Endothelial cell (in vitro differentiated cells): Measurements from ENCODE around the gene REC8. TPM values are rescaled to one million over a fixed set of nuclear protein-coding genes. Genes with fewer than 3 reads are reported as not detected.
A peak's percentile ranks its signal among the peaks of the same experiment; 100 is the strongest.

Experiments used
- DNase-seq: peaks from one replicate; pipeline ENCODE4 v3.0.0; 2021; ENCODE audit warnings: low spot score
- H3K27ac Mint-ChIP-seq: one replicate; pipeline ENCODE4 v1.8.0; 2021; ENCODE audit warnings: mixed read lengths, inconsistent platforms; ENCODE audit not compliant: unreplicated experiment
- H3K27me3 Mint-ChIP-seq: one replicate; pipeline ENCODE4 v1.8.0; 2021; ENCODE audit warnings: mild to moderate bottlenecking, moderate library complexity, mixed read lengths, inconsistent platforms; ENCODE audit not compliant: unreplicated experiment
- H3K36me3 Mint-ChIP-seq: one replicate; pipeline ENCODE4 v1.8.0; 2021; ENCODE audit warnings: mild to moderate bottlenecking, low read depth, mixed read lengths, inconsistent platforms; ENCODE audit not compliant: unreplicated experiment
- H3K4me1 Mint-ChIP-seq: one replicate; pipeline ENCODE4 v1.8.0; 2021; ENCODE audit warnings: mild to moderate bottlenecking, mixed read lengths, inconsistent platforms; ENCODE audit not compliant: unreplicated experiment
- H3K4me3 Mint-ChIP-seq: one replicate; pipeline ENCODE4 v1.8.0; 2021; ENCODE audit warnings: mild to moderate bottlenecking, mixed read lengths, inconsistent platforms; ENCODE audit not compliant: unreplicated experiment
- H3K9me3 Mint-ChIP-seq: one replicate; pipeline ENCODE4 v1.8.0; 2021; ENCODE audit warnings: mixed read lengths, inconsistent platforms; ENCODE audit not compliant: unreplicated experiment
- CTCF ChIP-seq: fragments of 200-600 bp; sonication (generic); IDR thresholded peaks from one replicate; pipeline ENCODE4 v1.5.0; 2021; ENCODE audit warnings: antibody characterized with exemption; ENCODE audit not compliant: unreplicated experiment
- total RNA-seq: library from RNA; stranded (reverse); fragmentation: NEBNext Ultra II Directional; extraction: Animal tissue kit (Norgen Biotek cat#: 25700); gene quantifications from one replicate; pipeline ENCODE4 v1.2.1, GENCODE V29; 2021; ENCODE audit not compliant: unreplicated experiment

REC8 gene
- total RNA-seq, 1 donor from 2014 or later: 31.8 TPM

- no peak for TF ChIP-seq CTCF
- H3K4me3 Mint-ChIP-seq: no peak overlapping the region
- no peak for DNase-seq
- no peak overlapping the region for H3K27ac Mint-ChIP-seq
- peaks cover 17% of the 10 kb centered on the region for H3K4me1 Mint-ChIP-seq
- H3K36me3 Mint-ChIP-seq: peaks cover 32% of the 10 kb centered on the region
- no peaks in the 10 kb centered on the region for H3K9me3 Mint-ChIP-seq
- H3K27me3 Mint-ChIP-seq: peaks cover 23% of the 10 kb centered on the region
Measured at GRCh38 chr14:24184104-24184970, 12.5 kb downstream of the REC8 start.

- peaks cover 32% of the 10 kb centered on the region for H3K36me3 Mint-ChIP-seq
- peaks cover 25% of the 10 kb centered on the region for H3K27me3 Mint-ChIP-seq
- no peaks in the 10 kb centered on the region for H3K9me3 Mint-ChIP-seq
- TF ChIP-seq CTCF: no peak
- H3K4me3 Mint-ChIP-seq: no peak overlapping the region
- peaks cover 19% of the 10 kb centered on the region for H3K4me1 Mint-ChIP-seq
- H3K27ac Mint-ChIP-seq: no peak overlapping the region
- no peak for DNase-seq
Measured at GRCh38 chr14:24185026-24185425, 13.1 kb downstream of the REC8 start.

DNA sequence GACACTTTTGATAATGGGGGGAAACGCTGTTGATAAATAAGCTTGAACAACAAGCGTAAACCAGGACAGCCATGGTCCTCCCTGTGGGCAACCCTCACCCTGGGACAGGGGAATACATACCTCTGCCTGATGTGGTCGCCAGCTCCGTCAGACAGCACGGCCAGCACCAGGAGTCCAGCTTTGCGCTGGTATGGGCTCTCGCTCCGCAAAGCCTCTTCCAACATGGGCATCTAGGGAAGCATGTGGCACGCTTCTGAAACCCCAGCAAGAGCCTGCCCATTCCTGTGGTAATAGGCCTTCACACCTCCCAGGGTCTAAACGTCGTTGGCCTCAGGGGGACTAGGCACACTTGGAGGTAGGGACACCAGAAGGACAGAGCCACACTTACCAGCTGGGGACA is 13.9 kb downstream of the REC8 start:
- Mint-ChIP-seq H3K4me1 (peaks cover 18% of the 10 kb centered on the region), H3K4me3 (no peak overlapping the region), H3K27me3 (peaks cover 23% of the 10 kb centered on the region), H3K27ac (no peak overlapping the region), H3K36me3 (peaks cover 31% of the 10 kb centered on the region), H3K9me3 (no peaks in the 10 kb centered on the region)
- TF ChIP-seq CTCF: no peak
- no peak for DNase-seq

DNA sequence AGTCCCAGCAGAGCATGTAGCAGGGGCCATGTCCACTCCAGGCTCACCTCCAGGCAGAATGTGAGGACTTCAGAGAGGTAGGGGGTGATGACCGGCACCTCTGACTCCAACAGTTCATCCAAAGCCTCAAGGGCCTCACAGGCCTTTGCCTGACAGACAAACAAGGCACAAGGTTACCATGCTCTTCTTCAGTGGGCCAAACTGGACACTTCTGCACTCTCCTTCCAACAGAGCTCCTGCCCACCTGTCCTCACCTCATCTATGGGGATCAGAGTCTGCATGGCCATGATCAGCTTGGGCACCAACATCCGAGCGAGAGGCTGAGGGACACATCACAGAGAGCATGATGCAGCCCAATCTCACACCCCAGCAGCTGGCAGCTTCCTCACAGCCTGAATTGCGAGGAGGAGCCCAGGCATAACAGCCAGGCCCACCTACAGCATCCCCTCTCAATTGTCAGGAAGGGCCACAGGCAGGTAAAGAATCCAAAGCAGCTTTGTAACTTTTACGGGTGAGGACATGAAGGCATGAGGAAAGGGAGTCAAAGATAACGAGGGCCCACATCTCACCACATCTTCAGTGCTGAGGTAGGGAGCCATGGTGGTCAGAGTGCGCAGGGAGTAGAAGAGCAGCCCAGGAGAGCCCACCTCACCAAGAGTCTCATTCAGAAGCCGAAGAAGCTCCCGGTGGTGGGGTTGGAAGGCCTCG is 15.1 kb downstream of the REC8 start:
- Mint-ChIP-seq H3K9me3 (no peaks in the 10 kb centered on the region), H3K36me3 (peaks cover 33% of the 10 kb centered on the region), H3K4me1 (peaks cover 14% of the 10 kb centered on the region)

More for the DNA sequence above, 15.1 kb downstream of the REC8 start:
- Mint-ChIP-seq H3K27ac (no peak overlapping the region), H3K27me3 (peaks cover 20% of the 10 kb centered on the region), H3K4me3 (peak overlapping the region; percentile 73)
- DNase-seq: no peak
- no peak for TF ChIP-seq CTCF
